ENCODE data around the gene MSLN. TPM values are rescaled to one million over a fixed set of nuclear protein-coding genes. Genes with fewer than 3 reads are reported as not detected.

The MSLN gene
- total RNA-seq, 4 donors from 2014 or later, result 0.39 TPM; not detected in 3

- Histone ChIP-seq H3K4me3 (no peak overlapping the region), H3K9me3 (no peaks in the 10 kb centered on the region), H3K36me3 (peaks cover 0 to 6% (median 2%) of the 10 kb centered on the region in 4 donors), H3K27ac (replicated peaks in 1 of 4) (no peak overlapping the region), H3K27me3 (peaks cover 0 to 40% (median 21%) of the 10 kb centered on the region in 4 donors), H3K4me1 (peaks cover 41 to 62% (median 54%) of the 10 kb centered on the region in 4 donors)
- no peak for DNase-seq (ENCODE audit: extremely low spot score)
- TF ChIP-seq CTCF (IDR thresholded peaks at IDR 0.05) (no peak), POLR2A (IDR thresholded peaks at IDR 0.05; ENCODE audit: low read depth) (no peak), EP300 (IDR thresholded peaks at IDR 0.05) (no peak), POLR2AphosphoS5 (IDR thresholded peaks at IDR 0.05) (no peak)
- intact Hi-C loops (cut with DNase I), result no loop called here
- WGBS, result 85% methylated on average over 23 of the region's 24 CpGs
Observed at GRCh38 chr16:722835-723633, 37.5 kb upstream of the MSLN start.

- Histone ChIP-seq H3K4me1 (peaks cover 47 to 64% (median 58%) of the 10 kb centered on the region in 4 donors), H3K4me3 (no peak overlapping the region), H3K27ac (replicated peaks in 1 of 4) (no peak overlapping the region), H3K27me3 (peaks cover 0 to 47% (median 24%) of the 10 kb centered on the region in 4 donors), H3K36me3 (peaks cover 0 to 6% (median 2%) of the 10 kb centered on the region in 4 donors), H3K9me3 (no peaks in the 10 kb centered on the region)
- intact Hi-C loops (cut with DNase I), result no loop called here
- DNase-seq (ENCODE audit: extremely low spot score), result no peak
- no peak for TF ChIP-seq CTCF (IDR thresholded peaks at IDR 0.05)
- no peak for TF ChIP-seq POLR2A (IDR thresholded peaks at IDR 0.05; ENCODE audit: low read depth)
- no peak for TF ChIP-seq EP300 (IDR thresholded peaks at IDR 0.05)
- no peak for TF ChIP-seq POLR2AphosphoS5 (IDR thresholded peaks at IDR 0.05)
- 84% methylated on average over 9 of the region's 9 CpGs for WGBS
Observed at GRCh38 chr16:723695-724094, 36.8 kb upstream of the MSLN start.

- Histone ChIP-seq H3K27me3 (peaks cover 0 to 53% (median 24%) of the 10 kb centered on the region in 4 donors), H3K27ac (replicated peaks in 1 of 4) (no peak overlapping the region), H3K9me3 (no peaks in the 10 kb centered on the region), H3K4me1 (peaks cover 45 to 64% (median 58%) of the 10 kb centered on the region in 4 donors), H3K4me3 (no peak overlapping the region), H3K36me3 (peaks cover 0 to 6% (median 2%) of the 10 kb centered on the region in 4 donors)
- no peak for DNase-seq (ENCODE audit: extremely low spot score)
- TF ChIP-seq CTCF (IDR thresholded peaks at IDR 0.05) (no peak), POLR2AphosphoS5 (IDR thresholded peaks at IDR 0.05) (no peak), EP300 (IDR thresholded peaks at IDR 0.05) (no peak)
- WGBS, result no CpG with 5 or more reads among the region's 29 CpGs
- intact Hi-C loops (cut with DNase I), result no loop called here
Observed at GRCh38 chr16:724188-725040, 36.1 kb upstream of the MSLN start.

GRCh38 chr16:725041-725376, 35.5 kb upstream of the MSLN start:
- WGBS, result no CpG with 5 or more reads among the region's 7 CpGs
- no peak for DNase-seq (ENCODE audit: extremely low spot score)
- Histone ChIP-seq H3K27ac (replicated peaks in 1 of 4) (no peak overlapping the region), H3K36me3 (peaks cover 0 to 10% (median 3%) of the 10 kb centered on the region in 4 donors), H3K4me1 (peaks cover 39 to 58% (median 52%) of the 10 kb centered on the region in 4 donors), H3K4me3 (no peak overlapping the region), H3K9me3 (no peaks in the 10 kb centered on the region), H3K27me3 (peaks cover 0 to 53% (median 24%) of the 10 kb centered on the region in 4 donors)
- intact Hi-C loops (cut with DNase I), result no loop called here
- no peak for TF ChIP-seq CTCF (IDR thresholded peaks at IDR 0.05)

All from esophagus muscularis mucosa (tissue), 4 donors.